Mesendoderm (in vitro differentiated cells): Measurements from ENCODE around the gene GTPBP2.
"Not testable (repeated sequence)": the region's sequence is repeated elsewhere in the genome, so short reads cannot be mapped to it uniquely, and the experiment has no call there.

Source experiments
- DNase-seq: peaks from one replicate; pipeline ENCODE4 v3.0.0; 2013
- H2AK5ac ChIP-seq: 2 replicates; pipeline ENCODE4 v1.6.1; 2013; ENCODE audit warnings: low read length, inconsistent platforms
- H2BK120ac ChIP-seq: 2 replicates; pipeline ENCODE4 v1.6.1; 2013; ENCODE audit warnings: low read depth, mild to moderate bottlenecking, low read length, moderate library complexity, mixed read lengths
- H2BK15ac ChIP-seq: replicated peaks from 2 replicates; pipeline ENCODE4 v1.6.1; 2013; ENCODE audit warnings: low read depth, mild to moderate bottlenecking, moderate library complexity
- H2BK5ac ChIP-seq: 2 replicates; pipeline ENCODE4 v1.6.1; 2013; ENCODE audit warnings: low read length, inconsistent platforms
- H3K18ac ChIP-seq: 2 replicates; pipeline ENCODE4 v1.6.1; 2013; ENCODE audit warnings: mild to moderate bottlenecking, low read length, mixed read lengths
- H3K23ac ChIP-seq: one replicate; pipeline ENCODE4 v1.6.1; 2013; ENCODE audit warnings: low read length
- H3K27ac ChIP-seq: 2 replicates; pipeline ENCODE4 v1.5.1; 2013; ENCODE audit warnings: low read depth, mild to moderate bottlenecking, inconsistent platforms, low read length, moderate library complexity
- H3K27me3 ChIP-seq: 2 replicates; pipeline ENCODE4 v1.6.1; 2013; ENCODE audit warnings: low read length, control low read depth, mild to moderate bottlenecking, inconsistent platforms; ENCODE audit not compliant: insufficient read depth, poor library complexity
- H3K36me3 ChIP-seq: 2 replicates; pipeline ENCODE4 v1.6.1; 2013; ENCODE audit warnings: low read length, inconsistent platforms; ENCODE audit not compliant: control insufficient read depth, insufficient read depth
- H3K4ac ChIP-seq: one replicate; pipeline ENCODE4 v1.6.1; 2013; ENCODE audit warnings: low read depth, mild to moderate bottlenecking, low read length, moderate library complexity
- H3K4me1 ChIP-seq: 2 replicates; pipeline ENCODE4 v1.6.1; 2013; ENCODE audit warnings: low read depth, low read length, inconsistent platforms; ENCODE audit not compliant: control insufficient read depth
- H3K4me2 ChIP-seq: 2 replicates; pipeline ENCODE4 v1.6.1; 2013; ENCODE audit warnings: low read length
- H3K4me3 ChIP-seq: 2 replicates; pipeline ENCODE4 v1.5.1; 2013; ENCODE audit warnings: mild to moderate bottlenecking, low read length
- H3K56ac ChIP-seq: one replicate; pipeline ENCODE4 v1.6.1; 2013; ENCODE audit warnings: low read length
- H3K79me1 ChIP-seq: 2 replicates; pipeline ENCODE4 v1.6.1; 2013; ENCODE audit warnings: low read length, inconsistent platforms
- H3K79me2 ChIP-seq: 2 replicates; pipeline ENCODE4 v1.6.1; 2013; ENCODE audit warnings: mild to moderate bottlenecking, low read length; ENCODE audit not compliant: control insufficient read depth, insufficient read depth
- H3K9ac ChIP-seq: 2 replicates; pipeline ENCODE4 v1.6.1; 2013; ENCODE audit warnings: low read length, inconsistent platforms
- H4K5ac ChIP-seq: one replicate; pipeline ENCODE4 v1.6.1; 2013; ENCODE audit warnings: low read length
- H4K8ac ChIP-seq: one replicate; pipeline ENCODE4 v1.6.1; 2013; ENCODE audit warnings: low read depth, mild to moderate bottlenecking, control low read depth, low read length, moderate library complexity
- WGBS: extraction: QIAGEN DNeasy Blood & Tissue Kit; methylation state at CpG from one replicate; pipeline ENCODE4 v1.1.7; 2013; ENCODE audit warnings: low lambda C conversion rate, missing lambda C conversion rate; ENCODE audit not compliant: insufficient coverage; ENCODE audit errors: extremely low coverage; 5-methylcytosine and 5-hydroxymethylcytosine counted together

The GTPBP2 gene

GRCh38 chr6:43600595-43600994 is 28.5 kb downstream of the GTPBP2 start:
- Histone ChIP-seq H3K27me3 (no peaks in the 10 kb centered on the region), H3K18ac (no peak overlapping the region), H3K79me1 (no peaks in the 10 kb centered on the region), H3K4me1 (no peaks in the 10 kb centered on the region), H3K56ac (no peak overlapping the region), H2BK120ac (no peak overlapping the region), H3K36me3 (no peaks in the 10 kb centered on the region), H3K23ac (no peak overlapping the region), H3K79me2 (no peaks in the 10 kb centered on the region), H4K5ac (no peak overlapping the region), H4K8ac (no peak overlapping the region), H3K4me3 (no peak overlapping the region), H3K4ac (no peak overlapping the region), H2BK15ac (no peak overlapping the region), H3K27ac (no peak overlapping the region), H3K9ac (no peak overlapping the region), H2AK5ac (no peak overlapping the region), H2BK5ac (no peak overlapping the region), H3K4me2 (no peak overlapping the region)
- 100% methylated on average over 1 of the region's 2 CpGs for WGBS
- no peak for DNase-seq

GRCh38 chr6:43593938-43594337 is 35.1 kb downstream of the GTPBP2 start:
- no peaks in the 10 kb centered on the region for H3K27me3 ChIP-seq
- no peak overlapping the region for H3K27ac ChIP-seq
- H3K4me1 ChIP-seq: no peaks in the 10 kb centered on the region
- H3K4me2 ChIP-seq: no peak overlapping the region
- no peak overlapping the region for H2BK15ac ChIP-seq
- H3K18ac ChIP-seq: no peak overlapping the region
- no peak overlapping the region for H2BK120ac ChIP-seq
- no peak for DNase-seq
- H2BK5ac ChIP-seq: no peak overlapping the region
- no peak overlapping the region for H3K56ac ChIP-seq
- H3K9ac ChIP-seq: no peak overlapping the region
- no peaks in the 10 kb centered on the region for H3K79me1 ChIP-seq
- no peak overlapping the region for H2AK5ac ChIP-seq
- no peak overlapping the region for H3K4ac ChIP-seq
- no peak overlapping the region for H3K4me3 ChIP-seq
- H4K8ac ChIP-seq: no peak overlapping the region
- H3K79me2 ChIP-seq: no peaks in the 10 kb centered on the region
- H3K36me3 ChIP-seq: no peaks in the 10 kb centered on the region
- no peak overlapping the region for H4K5ac ChIP-seq
- no CpG with 5 or more reads among the region's 1 CpG for WGBS
- no peak overlapping the region for H3K23ac ChIP-seq

GRCh38 chr6:43589564-43589963 is 39.5 kb downstream of the GTPBP2 start:
- not testable (repeated sequence) for H3K79me2 ChIP-seq, H3K23ac ChIP-seq, H3K9ac ChIP-seq, H4K8ac ChIP-seq, H2BK5ac ChIP-seq, H3K4ac ChIP-seq, H3K79me1 ChIP-seq, H3K27ac ChIP-seq, H3K4me1 ChIP-seq, DNase-seq, H2AK5ac ChIP-seq, H3K4me3 ChIP-seq, H2BK120ac ChIP-seq, H3K56ac ChIP-seq, H3K18ac ChIP-seq, H4K5ac ChIP-seq, H2BK15ac ChIP-seq, H3K4me2 ChIP-seq, H3K27me3 ChIP-seq, H3K36me3 ChIP-seq
- no CpG with 5 or more reads among the region's 1 CpG for WGBS

GRCh38 chr6:43588194-43588593 is 40.9 kb downstream of the GTPBP2 start:
- no peak for DNase-seq
- Histone ChIP-seq H4K5ac (no peak overlapping the region), H3K9ac (no peak overlapping the region), H3K4me1 (no peaks in the 10 kb centered on the region), H2BK5ac (no peak overlapping the region), H2AK5ac (no peak overlapping the region), H4K8ac (no peak overlapping the region), H3K4me3 (no peak overlapping the region), H3K18ac (no peak overlapping the region), H3K27me3 (no peaks in the 10 kb centered on the region), H3K4me2 (no peak overlapping the region), H2BK120ac (no peak overlapping the region), H2BK15ac (no peak overlapping the region), H3K56ac (no peak overlapping the region), H3K27ac (no peak overlapping the region), H3K36me3 (no peaks in the 10 kb centered on the region), H3K79me2 (no peaks in the 10 kb centered on the region), H3K4ac (no peak overlapping the region), H3K79me1 (no peaks in the 10 kb centered on the region), H3K23ac (no peak overlapping the region)
- no CpG with 5 or more reads among the region's 5 CpGs for WGBS

GRCh38 chr6:43584892-43585570 is 44.0 kb downstream of the GTPBP2 start:
- no peaks in the 10 kb centered on the region for H3K36me3 ChIP-seq
- no peak for DNase-seq
- no peak overlapping the region for H3K4me2 ChIP-seq
- H2BK120ac ChIP-seq: no peak overlapping the region
- no peak overlapping the region for H3K23ac ChIP-seq
- H3K9ac ChIP-seq: no peak overlapping the region
- H3K4ac ChIP-seq: no peak overlapping the region
- H3K27me3 ChIP-seq: no peaks in the 10 kb centered on the region
- H2AK5ac ChIP-seq: no peak overlapping the region
- no peaks in the 10 kb centered on the region for H3K79me2 ChIP-seq
- no peak overlapping the region for H3K56ac ChIP-seq
- no peak overlapping the region for H3K4me3 ChIP-seq
- no CpG with 5 or more reads among the region's 7 CpGs for WGBS
- H2BK15ac ChIP-seq: no peak overlapping the region
- H3K4me1 ChIP-seq: no peaks in the 10 kb centered on the region
- no peak overlapping the region for H3K27ac ChIP-seq
- H4K8ac ChIP-seq: no peak overlapping the region
- H3K18ac ChIP-seq: no peak overlapping the region
- no peak overlapping the region for H2BK5ac ChIP-seq
- no peak overlapping the region for H4K5ac ChIP-seq
- H3K79me1 ChIP-seq: no peaks in the 10 kb centered on the region

- H2BK15ac ChIP-seq: no peak overlapping the region
- peaks cover 4% of the 10 kb centered on the region for H3K79me2 ChIP-seq
- peaks cover 4% of the 10 kb centered on the region for H3K79me1 ChIP-seq
- H3K9ac ChIP-seq: no peak overlapping the region
- WGBS: no CpG with 5 or more reads among the region's 5 CpGs
- no peak overlapping the region for H4K8ac ChIP-seq
- H3K4me3 ChIP-seq: no peak overlapping the region
- H3K4ac ChIP-seq: no peak overlapping the region
- no peak overlapping the region for H4K5ac ChIP-seq
- H3K56ac ChIP-seq: no peak overlapping the region
- no peaks in the 10 kb centered on the region for H3K4me1 ChIP-seq
- no peak overlapping the region for H2BK5ac ChIP-seq
- H3K23ac ChIP-seq: no peak overlapping the region
- no peak overlapping the region for H3K27ac ChIP-seq
- H3K36me3 ChIP-seq: no peaks in the 10 kb centered on the region
- H2BK120ac ChIP-seq: no peak overlapping the region
- no peak overlapping the region for H2AK5ac ChIP-seq
- no peaks in the 10 kb centered on the region for H3K27me3 ChIP-seq
- no peak overlapping the region for H3K18ac ChIP-seq
- H3K4me2 ChIP-seq: no peak overlapping the region
- DNase-seq: no peak
These were observed 46.2 kb downstream of the GTPBP2 start for GRCh38 chr6:43582911-43583310.
